Coronary artery (tissue), 2 donors: ENCODE data around the gene CFAP97D1.

ENCODE experiments used
- DNase-seq: peaks from one replicate; pipeline ENCODE4 v3.0.0-alpha.2; 2017; ENCODE audit warnings: low spot score
- H3K27ac ChIP-seq, 2 donors: fragments of 200-600 bp; sonication (generic); one replicate each; pipeline ENCODE4 v1.5.1; 2016 to 2019
- H3K4me3 ChIP-seq: fragments of 200-600 bp; sonication (generic); 2 replicates; pipeline ENCODE4 v1.5.1; 2016; ENCODE audit warnings: mild to moderate bottlenecking, moderate library complexity
- CTCF ChIP-seq: fragments of 200-600 bp; sonication (generic); IDR thresholded peaks from one replicate; pipeline ENCODE4 v1.5.1; 2019; ENCODE audit warnings: antibody characterized with exemption

Gene CFAP97D1

GRCh38 chr17:43823350-43824084, 43.3 kb downstream of the CFAP97D1 start:
- TF ChIP-seq CTCF: no peak
- no peak for DNase-seq
- no peak overlapping the region for H3K27ac ChIP-seq
- no peak overlapping the region for H3K4me3 ChIP-seq

- H3K4me3 ChIP-seq: no peak overlapping the region
- no peak overlapping the region for H3K27ac ChIP-seq
- TF ChIP-seq CTCF: no peak
- no peak for DNase-seq
Measured at GRCh38 chr17:43825567-43825966, 45.3 kb downstream of the CFAP97D1 start.

- no peak overlapping the region for H3K27ac ChIP-seq
- no peak for TF ChIP-seq CTCF
Measured at GRCh38 chr17:43826206-43826605, 46.0 kb downstream of the CFAP97D1 start.

GRCh38 chr17:43827596-43827995, 47.4 kb downstream of the CFAP97D1 start:
- Histone ChIP-seq H3K4me3 (no peak overlapping the region), H3K27ac (no peak overlapping the region)
- DNase-seq: no peak
- no peak for TF ChIP-seq CTCF

More at GRCh38 chr17:43826206-43826605, 46.0 kb downstream of the CFAP97D1 start:
- no peak for DNase-seq
- no peak overlapping the region for H3K4me3 ChIP-seq

- DNase-seq: no peak
- Histone ChIP-seq H3K27ac (no peak overlapping the region), H3K4me3 (no peak overlapping the region)
- no peak for TF ChIP-seq CTCF
Measured at GRCh38 chr17:43829738-43830137, 49.5 kb downstream of the CFAP97D1 start.

GRCh38 chr17:43830510-43831140, 50.4 kb downstream of the CFAP97D1 start:
- Histone ChIP-seq H3K27ac (no peak overlapping the region), H3K4me3 (no peak overlapping the region)
- no peak for TF ChIP-seq CTCF
- no peak for DNase-seq

- TF ChIP-seq CTCF: no peak
- DNase-seq: no peak
- Histone ChIP-seq H3K4me3 (peak overlapping the region; percentile 97), H3K27ac (peak overlapping the region in 1 of 2 donors; percentile 86)
Measured at GRCh38 chr17:43831633-43832032, 51.4 kb downstream of the CFAP97D1 start.
